Loucy (cell line): Measurements from ENCODE around the gene SPOCK3.

Experiments used
- H2AFZ ChIP-seq: fragments of 200-600 bp; sonication (generic); 2 replicates; pipeline ENCODE4 v1.6.0; 2016; ENCODE audit warnings: antibody characterized with exemption, mild to moderate bottlenecking, low read length, moderate library complexity
- H3F3A ChIP-seq: fragments of 200-600 bp; 2 replicates; pipeline ENCODE4 v1.6.0; 2016; ENCODE audit warnings: antibody characterized with exemption, low read depth, mild to moderate bottlenecking
- H3K27me3 ChIP-seq: fragments of 200-600 bp; sonication (generic); 2 replicates; pipeline ENCODE4 v1.6.1; 2014; ENCODE audit warnings: low read length, mild to moderate bottlenecking; ENCODE audit not compliant: insufficient read depth, poor library complexity, severe bottlenecking
- H3K36me3 ChIP-seq: fragments of 200-600 bp; sonication (generic); 2 replicates; pipeline ENCODE4 v1.6.1; 2016; ENCODE audit warnings: low read length; ENCODE audit not compliant: insufficient read depth
- H3K4me1 ChIP-seq: fragments of 200-600 bp; sonication (generic); 2 replicates; pipeline ENCODE4 v1.5.1; 2014; ENCODE audit warnings: low read length, mild to moderate bottlenecking; ENCODE audit not compliant: insufficient read depth, poor library complexity, severe bottlenecking
- H3K4me2 ChIP-seq: fragments of 200-600 bp; sonication (generic); 2 replicates; pipeline ENCODE4 v1.6.0; 2014; ENCODE audit warnings: antibody characterized with exemption, low read length, low read depth, mild to moderate bottlenecking; ENCODE audit not compliant: poor library complexity, severe bottlenecking
- H3K4me3 ChIP-seq: fragments of 200-600 bp; sonication (generic); 2 replicates; pipeline ENCODE4 v1.5.1; 2014; ENCODE audit warnings: low read length, mild to moderate bottlenecking, mixed read lengths; ENCODE audit not compliant: poor library complexity, severe bottlenecking
- H3K79me2 ChIP-seq: fragments of 200-600 bp; sonication (generic); 2 replicates; pipeline ENCODE4 v1.6.1; 2014; ENCODE audit warnings: low read length; ENCODE audit not compliant: insufficient read depth
- H3K9ac ChIP-seq: fragments of 200-600 bp; sonication (generic); 2 replicates; pipeline ENCODE4 v1.6.0; 2014; ENCODE audit warnings: mild to moderate bottlenecking, low read depth, low read length, moderate library complexity; ENCODE audit not compliant: poor library complexity, severe bottlenecking
- H3K9me2 ChIP-seq: fragments of 200-600 bp; sonication (generic); replicated peaks from 2 replicates; pipeline ENCODE4 v1.6.1; 2016; ENCODE audit warnings: low read depth, low read length, mixed read lengths
- H3K9me3 ChIP-seq: fragments of 200-600 bp; sonication (generic); 2 replicates; pipeline ENCODE4 v1.6.1; 2014; ENCODE audit warnings: mild to moderate bottlenecking, antibody characterized with exemption, low read length, low read depth; ENCODE audit not compliant: insufficient read depth
- H4K20me1 ChIP-seq: fragments of 200-600 bp; sonication (generic); 2 replicates; pipeline ENCODE4 v1.6.0; 2014; ENCODE audit warnings: antibody characterized with exemption, low read length, mild to moderate bottlenecking; ENCODE audit not compliant: insufficient read depth, poor library complexity, severe bottlenecking
- EZH2phosphoT487 ChIP-seq: fragments of 200-600 bp; IDR thresholded peaks from 2 replicates; pipeline ENCODE4 v1.6.1; 2018; ENCODE audit warnings: antibody characterized with exemption, mild to moderate bottlenecking, moderate library complexity, borderline replicate concordance
- TF ChIP-seq, protein P1 (sequence below): fragments of 200-600 bp; sonication (generic); conservative IDR thresholded peaks from 2 replicates; pipeline ENCODE4 v1.5.1; 2014; ENCODE audit warnings: mild to moderate bottlenecking, antibody characterized with exemption, low read length

The SPOCK3 gene

DNA sequence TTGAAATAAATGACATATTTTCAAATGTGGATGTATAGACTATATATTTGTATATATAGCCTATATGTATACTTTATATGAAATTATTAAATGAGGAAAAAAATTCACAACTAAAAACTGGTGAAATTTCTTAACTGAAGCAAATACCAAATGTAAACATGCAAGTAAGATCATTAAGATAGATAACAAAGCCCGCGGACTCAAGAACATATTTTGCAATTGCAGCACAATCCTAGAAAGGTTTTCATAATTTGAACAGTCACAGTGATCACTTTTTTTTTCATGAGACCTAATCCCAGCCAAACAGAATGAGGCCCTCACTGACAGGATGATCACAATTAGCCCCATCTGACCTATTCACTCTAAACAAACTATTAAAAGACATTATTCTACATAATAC is 123.2 kb downstream of the SPOCK3 start:
- Histone ChIP-seq H3K9me3 (no peaks in the 10 kb centered on the region), H3F3A (no peaks in the 10 kb centered on the region), H3K4me3 (no peak overlapping the region), H4K20me1 (no peaks in the 10 kb centered on the region), H3K9me2 (no peaks in the 10 kb centered on the region), H2AFZ (no peak overlapping the region), H3K79me2 (no peaks in the 10 kb centered on the region), H3K4me1 (no peaks in the 10 kb centered on the region), H3K36me3 (no peaks in the 10 kb centered on the region), H3K9ac (no peak overlapping the region), H3K27me3 (no peaks in the 10 kb centered on the region), H3K4me2 (no peak overlapping the region)
- TF ChIP-seq, protein P1, sequence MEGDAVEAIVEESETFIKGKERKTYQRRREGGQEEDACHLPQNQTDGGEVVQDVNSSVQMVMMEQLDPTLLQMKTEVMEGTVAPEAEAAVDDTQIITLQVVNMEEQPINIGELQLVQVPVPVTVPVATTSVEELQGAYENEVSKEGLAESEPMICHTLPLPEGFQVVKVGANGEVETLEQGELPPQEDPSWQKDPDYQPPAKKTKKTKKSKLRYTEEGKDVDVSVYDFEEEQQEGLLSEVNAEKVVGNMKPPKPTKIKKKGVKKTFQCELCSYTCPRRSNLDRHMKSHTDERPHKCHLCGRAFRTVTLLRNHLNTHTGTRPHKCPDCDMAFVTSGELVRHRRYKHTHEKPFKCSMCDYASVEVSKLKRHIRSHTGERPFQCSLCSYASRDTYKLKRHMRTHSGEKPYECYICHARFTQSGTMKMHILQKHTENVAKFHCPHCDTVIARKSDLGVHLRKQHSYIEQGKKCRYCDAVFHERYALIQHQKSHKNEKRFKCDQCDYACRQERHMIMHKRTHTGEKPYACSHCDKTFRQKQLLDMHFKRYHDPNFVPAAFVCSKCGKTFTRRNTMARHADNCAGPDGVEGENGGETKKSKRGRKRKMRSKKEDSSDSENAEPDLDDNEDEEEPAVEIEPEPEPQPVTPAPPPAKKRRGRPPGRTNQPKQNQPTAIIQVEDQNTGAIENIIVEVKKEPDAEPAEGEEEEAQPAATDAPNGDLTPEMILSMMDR, result no peak
- no peak for TF ChIP-seq EZH2phosphoT487

DNA sequence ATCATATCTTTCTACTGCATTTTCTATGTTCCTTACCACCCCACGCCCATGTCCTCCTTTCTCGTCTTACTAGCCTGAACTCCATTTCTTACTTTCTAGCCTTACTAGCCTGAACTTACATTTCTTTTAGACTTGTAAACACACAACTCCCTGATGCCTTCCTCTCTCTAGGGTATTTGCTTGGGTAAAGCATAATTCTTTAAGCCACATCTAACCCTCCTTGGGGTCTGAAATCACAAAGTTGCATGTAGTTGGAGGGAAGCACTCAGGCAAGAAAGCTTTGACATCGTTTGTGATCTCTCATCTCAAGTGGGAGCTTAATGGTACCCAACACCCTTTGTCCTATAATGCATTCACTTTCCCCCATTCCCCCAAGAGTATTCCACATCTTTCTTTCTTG is 124.4 kb downstream of the SPOCK3 start:
- Histone ChIP-seq H3K27me3 (no peaks in the 10 kb centered on the region), H3K4me2 (no peak overlapping the region), H3K9me3 (no peaks in the 10 kb centered on the region), H3F3A (no peaks in the 10 kb centered on the region), H3K9ac (no peak overlapping the region), H3K4me3 (no peak overlapping the region), H3K79me2 (no peaks in the 10 kb centered on the region), H3K36me3 (no peaks in the 10 kb centered on the region), H4K20me1 (no peaks in the 10 kb centered on the region), H2AFZ (no peak overlapping the region), H3K9me2 (no peaks in the 10 kb centered on the region), H3K4me1 (no peaks in the 10 kb centered on the region)
- no peak for TF ChIP-seq EZH2phosphoT487
- TF ChIP-seq, protein P1, result no peak

DNA sequence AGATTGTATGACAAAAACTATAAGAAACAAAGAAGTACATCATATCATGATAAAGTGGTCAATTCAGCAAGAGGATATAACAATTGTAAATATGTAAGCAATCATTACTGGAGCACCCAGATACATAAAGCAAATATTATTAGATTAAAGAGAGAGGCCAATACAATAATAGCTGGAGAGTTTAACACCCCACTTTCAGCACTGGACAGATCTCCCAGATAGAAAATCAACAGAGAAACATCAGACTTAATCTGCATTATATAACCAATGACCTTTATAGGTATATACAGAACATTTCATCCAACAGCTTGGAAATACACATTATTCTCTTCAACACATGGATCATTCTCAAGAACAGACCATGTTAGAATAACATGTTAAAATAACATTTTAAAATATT is 128.4 kb downstream of the SPOCK3 start:
- no peak overlapping the region for H2AFZ ChIP-seq
- H3K4me3 ChIP-seq, result no peak overlapping the region
- no peak for TF ChIP-seq EZH2phosphoT487
- TF ChIP-seq, protein P1, result no peak
- no peaks in the 10 kb centered on the region for H3K27me3 ChIP-seq
- H4K20me1 ChIP-seq, result no peaks in the 10 kb centered on the region
- no peaks in the 10 kb centered on the region for H3K36me3 ChIP-seq
- H3F3A ChIP-seq, result no peaks in the 10 kb centered on the region
- H3K9me3 ChIP-seq, result no peaks in the 10 kb centered on the region
- no peak overlapping the region for H3K4me2 ChIP-seq
- no peaks in the 10 kb centered on the region for H3K79me2 ChIP-seq
- no peak overlapping the region for H3K9ac ChIP-seq
- H3K9me2 ChIP-seq, result no peaks in the 10 kb centered on the region
- no peaks in the 10 kb centered on the region for H3K4me1 ChIP-seq
